Thoracic aorta (tissue), 2 donors: ENCODE results near the gene SERPINA4. TPM values are rescaled to one million over a fixed set of nuclear protein-coding genes. Genes with fewer than 3 reads are reported as not detected.
A peak's percentile ranks its signal among the peaks of the same experiment; 100 is the strongest.

Experiments used
- ATAC-seq: fragments of 150-250 bp; one replicate; pipeline ENCODE4 v1.8.0; 2017; ENCODE audit warnings: low read depth; ENCODE audit not compliant: insufficient number of reproducible peaks, low FRiP score
- DNase-seq: peaks from one replicate; pipeline ENCODE4 v3.0.0-alpha.2; 2020; ENCODE audit warnings: low spot score
- H3K27ac ChIP-seq, 2 donors: fragments of 200-600 bp; sonication (generic); 1 replicate in 1 of 2; 2 replicates in 1 of 2; pipeline ENCODE4 v1.5.1; 2016; ENCODE audit warnings: mild to moderate bottlenecking in 2 of 2, moderate library complexity in 2 of 2
- H3K27me3 ChIP-seq: fragments of 200-600 bp; sonication (generic); replicated peaks from 2 replicates; pipeline ENCODE4 v1.6.0; 2016; ENCODE audit warnings: mild to moderate bottlenecking; ENCODE audit not compliant: insufficient read depth
- H3K36me3 ChIP-seq: fragments of 200-600 bp; sonication (generic); one replicate; pipeline ENCODE4 v1.5.1; 2016
- H3K4me1 ChIP-seq, 2 donors: fragments of 200-600 bp; sonication (generic); 1 replicate in 1 of 2; 2 replicates in 1 of 2; pipeline versions ENCODE4 v1.5.1 to v1.6.0; 2016; ENCODE audit warnings: low read depth in 2 of 2, mild to moderate bottlenecking in 1 of 2; ENCODE audit not compliant: control insufficient read depth in 1 of 2
- H3K4me3 ChIP-seq: fragments of 200-600 bp; sonication (generic); 2 replicates; pipeline ENCODE4 v1.5.1; 2016; ENCODE audit warnings: mild to moderate bottlenecking
- H3K9me3 ChIP-seq: fragments of 200-600 bp; sonication (generic); 2 replicates; pipeline ENCODE4 v1.5.1; 2016
- total RNA-seq, 2 donors: library from RNA; depleted of rRNA; stranded (reverse); fragments of >200 nt; gene quantifications; one replicate each; pipeline versions ENCODE4 v1.1.0 to v1.2.3, GENCODE V29; 2016
- TF ChIP-seq, protein P1 (sequence below): fragments of 200-600 bp; sonication (generic); IDR thresholded peaks from one replicate; pipeline ENCODE4 v1.5.1; 2019; ENCODE audit warnings: antibody characterized with exemption

The SERPINA4 gene
- total RNA-seq, 2 donors from 2014 or later: not detected

- no peaks in the 10 kb centered on the region for H3K9me3 ChIP-seq
- H3K4me3 ChIP-seq: no peak overlapping the region
- H3K27me3 ChIP-seq: no peaks in the 10 kb centered on the region
- TF ChIP-seq, protein P1, sequence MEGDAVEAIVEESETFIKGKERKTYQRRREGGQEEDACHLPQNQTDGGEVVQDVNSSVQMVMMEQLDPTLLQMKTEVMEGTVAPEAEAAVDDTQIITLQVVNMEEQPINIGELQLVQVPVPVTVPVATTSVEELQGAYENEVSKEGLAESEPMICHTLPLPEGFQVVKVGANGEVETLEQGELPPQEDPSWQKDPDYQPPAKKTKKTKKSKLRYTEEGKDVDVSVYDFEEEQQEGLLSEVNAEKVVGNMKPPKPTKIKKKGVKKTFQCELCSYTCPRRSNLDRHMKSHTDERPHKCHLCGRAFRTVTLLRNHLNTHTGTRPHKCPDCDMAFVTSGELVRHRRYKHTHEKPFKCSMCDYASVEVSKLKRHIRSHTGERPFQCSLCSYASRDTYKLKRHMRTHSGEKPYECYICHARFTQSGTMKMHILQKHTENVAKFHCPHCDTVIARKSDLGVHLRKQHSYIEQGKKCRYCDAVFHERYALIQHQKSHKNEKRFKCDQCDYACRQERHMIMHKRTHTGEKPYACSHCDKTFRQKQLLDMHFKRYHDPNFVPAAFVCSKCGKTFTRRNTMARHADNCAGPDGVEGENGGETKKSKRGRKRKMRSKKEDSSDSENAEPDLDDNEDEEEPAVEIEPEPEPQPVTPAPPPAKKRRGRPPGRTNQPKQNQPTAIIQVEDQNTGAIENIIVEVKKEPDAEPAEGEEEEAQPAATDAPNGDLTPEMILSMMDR: no peak
- no peak for DNase-seq
- H3K36me3 ChIP-seq: no peaks in the 10 kb centered on the region
- ATAC-seq: no peak
- peaks cover 23 to 44% of the 10 kb centered on the region in 2 donors for H3K4me1 ChIP-seq
- H3K27ac ChIP-seq: no peak overlapping the region
Measured at GRCh38 chr14:94597788-94598187, 36.5 kb downstream of the SERPINA4 start.

DNA sequence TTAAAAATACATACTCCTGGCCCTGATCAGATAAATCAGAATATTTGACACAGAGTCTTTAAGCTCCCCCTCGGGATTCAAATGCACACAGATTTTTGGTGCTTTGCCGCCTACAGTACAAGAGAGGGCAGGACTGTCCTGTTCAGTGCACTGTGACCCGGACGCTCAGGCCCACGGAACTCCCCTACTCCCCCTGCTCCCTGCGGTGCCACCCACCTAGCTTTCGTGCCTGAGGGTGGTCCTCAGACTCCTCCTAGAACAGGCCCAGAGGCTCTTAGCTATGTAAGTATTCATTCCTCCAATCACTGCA lies 37.2 kb downstream of the SERPINA4 start:
- Histone ChIP-seq H3K27ac (peak overlapping the region; percentile 83 to 84), H3K9me3 (no peaks in the 10 kb centered on the region), H3K4me1 (peaks cover 23 to 47% of the 10 kb centered on the region in 2 donors), H3K36me3 (no peaks in the 10 kb centered on the region), H3K4me3 (no peak overlapping the region), H3K27me3 (no peaks in the 10 kb centered on the region)
- TF ChIP-seq, protein P1: no peak
- ATAC-seq (no peak), DNase-seq (no peak)

GRCh38 chr14:94598816-94599655 lies 37.8 kb downstream of the SERPINA4 start:
- H3K4me1 ChIP-seq: peaks cover 23 to 47% of the 10 kb centered on the region in 2 donors
- no peak overlapping the region for H3K4me3 ChIP-seq
- H3K27ac ChIP-seq: peak overlapping the region; percentile 83 to 84
- H3K27me3 ChIP-seq: no peaks in the 10 kb centered on the region
- H3K9me3 ChIP-seq: no peaks in the 10 kb centered on the region
- ATAC-seq (peak; percentile 75), DNase-seq (peak; percentile 40)
- TF ChIP-seq, protein P1: no peak
- no peaks in the 10 kb centered on the region for H3K36me3 ChIP-seq

GRCh38 chr14:94599656-94600004 lies 38.4 kb downstream of the SERPINA4 start:
- no peak overlapping the region for H3K4me3 ChIP-seq

GRCh38 chr14:94600148-94600545 lies 38.9 kb downstream of the SERPINA4 start:
- H3K4me3 ChIP-seq: no peak overlapping the region
- H3K27me3 ChIP-seq: no peaks in the 10 kb centered on the region
- ATAC-seq (no peak), DNase-seq (no peak)
- peak overlapping the region; percentile 83 to 84 for H3K27ac ChIP-seq
- H3K36me3 ChIP-seq: no peaks in the 10 kb centered on the region
- TF ChIP-seq, protein P1: no peak
- H3K4me1 ChIP-seq: peaks cover 23 to 47% of the 10 kb centered on the region in 2 donors
- no peaks in the 10 kb centered on the region for H3K9me3 ChIP-seq

More at GRCh38 chr14:94599656-94600004, 38.4 kb downstream of the SERPINA4 start:
- no peaks in the 10 kb centered on the region for H3K36me3 ChIP-seq
- no peak for ATAC-seq
- H3K9me3 ChIP-seq: no peaks in the 10 kb centered on the region
- H3K27ac ChIP-seq: peak overlapping the region; percentile 83 to 84
- H3K4me1 ChIP-seq: peaks cover 23 to 47% of the 10 kb centered on the region in 2 donors
- TF ChIP-seq, protein P1: no peak
- DNase-seq: no peak
- no peaks in the 10 kb centered on the region for H3K27me3 ChIP-seq
